Vagina (tissue), 2 donors: ENCODE data around the gene NUP62.

ENCODE experiments used
- POLR2A ChIP-seq, 2 donors: fragments of 450-650 bp; IDR thresholded peaks; one replicate each; pipeline ENCODE4 v1.6.1; 2017; ENCODE audit warnings: antibody characterized with exemption in 2 of 2, mild to moderate bottlenecking in 2 of 2, moderate library complexity in 2 of 2
- TF ChIP-seq, protein P1 (sequence below), 3 experiments: fragments of 450-650 bp in 2 of 3; fragments of 200-600 bp in 1 of 3; sonication (generic) in 1 of 3; IDR thresholded peaks; one replicate each; pipeline ENCODE4 v1.5.1; 2017 to 2019; ENCODE audit warnings: antibody characterized with exemption in 3 of 3, mild to moderate bottlenecking in 2 of 3, moderate library complexity in 2 of 3

DNA sequence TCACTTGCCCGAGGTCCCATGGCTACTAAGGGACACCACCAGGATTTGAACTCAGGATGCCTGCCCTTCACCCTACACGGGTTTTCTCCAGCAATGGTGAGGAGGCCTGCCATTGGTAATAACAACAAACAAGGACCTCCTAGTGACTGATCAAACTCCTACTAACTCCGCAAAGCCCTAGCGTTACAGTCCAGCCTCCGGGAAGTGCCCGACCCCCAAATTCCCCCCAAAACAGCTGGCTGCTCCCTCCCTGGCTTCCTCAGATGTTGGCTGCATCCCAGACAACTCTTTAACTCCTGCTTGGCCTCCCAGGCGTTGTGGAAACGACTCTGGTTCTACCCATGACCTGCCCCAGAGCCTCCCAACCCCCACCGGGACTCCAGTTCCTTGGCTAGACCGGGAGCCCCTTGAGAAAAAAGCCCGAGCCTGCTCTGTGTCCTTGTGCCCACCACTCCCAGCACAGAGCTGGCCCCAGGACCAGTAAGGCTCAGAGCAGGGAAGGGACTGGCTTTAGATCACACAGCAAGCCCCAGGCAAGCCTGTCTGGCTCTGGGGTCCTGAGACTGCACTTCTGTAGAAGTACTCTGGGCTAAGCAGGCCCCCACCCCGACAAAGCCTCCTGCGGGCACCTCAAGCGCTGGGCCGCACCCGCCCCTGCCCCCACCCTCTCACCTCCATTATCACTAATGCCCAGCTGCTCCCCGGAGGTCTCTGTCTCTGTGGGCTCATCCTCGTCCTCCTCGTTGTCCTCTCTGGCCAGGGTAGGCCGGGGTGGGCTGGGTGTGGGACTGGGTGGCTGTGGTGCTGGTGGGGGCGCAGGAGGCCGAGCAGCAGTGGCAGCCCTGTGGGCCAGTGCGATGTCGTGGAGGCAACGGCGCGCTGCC, 56.8 kb downstream of the NUP62 start:
- TF ChIP-seq POLR2A (IDR thresholded peaks at IDR 0.05), result no peak
- TF ChIP-seq, protein P1, sequence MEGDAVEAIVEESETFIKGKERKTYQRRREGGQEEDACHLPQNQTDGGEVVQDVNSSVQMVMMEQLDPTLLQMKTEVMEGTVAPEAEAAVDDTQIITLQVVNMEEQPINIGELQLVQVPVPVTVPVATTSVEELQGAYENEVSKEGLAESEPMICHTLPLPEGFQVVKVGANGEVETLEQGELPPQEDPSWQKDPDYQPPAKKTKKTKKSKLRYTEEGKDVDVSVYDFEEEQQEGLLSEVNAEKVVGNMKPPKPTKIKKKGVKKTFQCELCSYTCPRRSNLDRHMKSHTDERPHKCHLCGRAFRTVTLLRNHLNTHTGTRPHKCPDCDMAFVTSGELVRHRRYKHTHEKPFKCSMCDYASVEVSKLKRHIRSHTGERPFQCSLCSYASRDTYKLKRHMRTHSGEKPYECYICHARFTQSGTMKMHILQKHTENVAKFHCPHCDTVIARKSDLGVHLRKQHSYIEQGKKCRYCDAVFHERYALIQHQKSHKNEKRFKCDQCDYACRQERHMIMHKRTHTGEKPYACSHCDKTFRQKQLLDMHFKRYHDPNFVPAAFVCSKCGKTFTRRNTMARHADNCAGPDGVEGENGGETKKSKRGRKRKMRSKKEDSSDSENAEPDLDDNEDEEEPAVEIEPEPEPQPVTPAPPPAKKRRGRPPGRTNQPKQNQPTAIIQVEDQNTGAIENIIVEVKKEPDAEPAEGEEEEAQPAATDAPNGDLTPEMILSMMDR (IDR thresholded peaks at IDR 0.05), result no peak
